GM12872 (cell line): ENCODE data around the gene PAX7.

ENCODE experiments used
- TF ChIP-seq, protein P1 (sequence below): IDR thresholded peaks from 3 replicates; pipeline ENCODE4 v1.5.1; 2011; ENCODE audit warnings: low read depth, mild to moderate bottlenecking, low read length, moderate library complexity; ENCODE audit not compliant: insufficient read depth

The PAX7 gene

DNA sequence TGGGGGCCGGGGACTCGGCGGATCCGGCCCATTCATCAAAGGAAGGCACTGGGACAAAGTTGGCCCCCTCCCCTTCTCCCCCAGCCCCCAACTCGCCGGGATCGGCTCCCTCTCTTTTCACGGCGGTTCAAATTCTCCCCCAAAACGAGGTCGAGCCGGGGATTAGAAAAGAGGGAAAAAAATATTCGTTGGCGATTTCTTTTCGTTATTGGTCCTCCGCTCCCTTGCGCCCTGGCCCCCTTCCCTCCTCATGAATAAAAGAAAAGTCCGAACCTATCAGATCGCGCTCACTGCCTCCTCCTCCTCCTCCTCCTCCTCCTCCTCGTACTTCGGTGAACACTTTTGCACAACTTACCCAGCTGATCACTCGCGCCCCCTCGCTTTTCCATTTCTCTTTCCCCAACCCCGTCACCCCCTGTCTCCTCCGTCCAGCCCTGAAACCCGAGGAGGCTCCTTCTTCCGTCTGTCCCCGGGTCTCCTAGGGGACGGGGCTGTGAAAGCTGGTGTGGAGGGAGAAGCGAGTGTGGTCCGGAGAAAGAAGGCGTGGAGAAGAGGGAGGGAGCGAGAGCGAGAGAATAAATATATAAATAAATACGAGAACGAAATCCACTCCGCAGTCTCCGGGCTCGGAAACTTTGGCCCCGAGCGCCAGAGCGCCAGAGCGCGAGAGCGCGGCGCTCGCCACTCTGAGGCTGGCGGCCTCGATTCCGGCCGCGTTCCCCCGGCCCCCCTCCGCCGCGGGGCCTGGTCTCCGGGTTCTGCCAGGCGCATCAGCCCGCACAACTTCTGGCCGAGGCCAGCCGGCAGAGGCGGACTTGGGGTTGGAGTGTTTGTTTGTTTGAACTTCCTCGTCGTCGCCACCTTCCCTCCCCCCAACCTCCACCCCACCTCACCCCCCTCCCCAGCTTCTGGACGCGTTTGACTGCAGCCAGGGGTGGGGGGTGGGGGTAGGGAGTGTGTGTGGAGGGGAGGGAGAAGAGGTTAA lies at the start of gene PAX7:
PAX7 (plus strand) TSS at position 336 of the 985 bp plus-strand sequence. CDS start 758 bp downstream, outside the sequence.
- TF ChIP-seq, protein P1, sequence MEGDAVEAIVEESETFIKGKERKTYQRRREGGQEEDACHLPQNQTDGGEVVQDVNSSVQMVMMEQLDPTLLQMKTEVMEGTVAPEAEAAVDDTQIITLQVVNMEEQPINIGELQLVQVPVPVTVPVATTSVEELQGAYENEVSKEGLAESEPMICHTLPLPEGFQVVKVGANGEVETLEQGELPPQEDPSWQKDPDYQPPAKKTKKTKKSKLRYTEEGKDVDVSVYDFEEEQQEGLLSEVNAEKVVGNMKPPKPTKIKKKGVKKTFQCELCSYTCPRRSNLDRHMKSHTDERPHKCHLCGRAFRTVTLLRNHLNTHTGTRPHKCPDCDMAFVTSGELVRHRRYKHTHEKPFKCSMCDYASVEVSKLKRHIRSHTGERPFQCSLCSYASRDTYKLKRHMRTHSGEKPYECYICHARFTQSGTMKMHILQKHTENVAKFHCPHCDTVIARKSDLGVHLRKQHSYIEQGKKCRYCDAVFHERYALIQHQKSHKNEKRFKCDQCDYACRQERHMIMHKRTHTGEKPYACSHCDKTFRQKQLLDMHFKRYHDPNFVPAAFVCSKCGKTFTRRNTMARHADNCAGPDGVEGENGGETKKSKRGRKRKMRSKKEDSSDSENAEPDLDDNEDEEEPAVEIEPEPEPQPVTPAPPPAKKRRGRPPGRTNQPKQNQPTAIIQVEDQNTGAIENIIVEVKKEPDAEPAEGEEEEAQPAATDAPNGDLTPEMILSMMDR, result no peak

DNA sequence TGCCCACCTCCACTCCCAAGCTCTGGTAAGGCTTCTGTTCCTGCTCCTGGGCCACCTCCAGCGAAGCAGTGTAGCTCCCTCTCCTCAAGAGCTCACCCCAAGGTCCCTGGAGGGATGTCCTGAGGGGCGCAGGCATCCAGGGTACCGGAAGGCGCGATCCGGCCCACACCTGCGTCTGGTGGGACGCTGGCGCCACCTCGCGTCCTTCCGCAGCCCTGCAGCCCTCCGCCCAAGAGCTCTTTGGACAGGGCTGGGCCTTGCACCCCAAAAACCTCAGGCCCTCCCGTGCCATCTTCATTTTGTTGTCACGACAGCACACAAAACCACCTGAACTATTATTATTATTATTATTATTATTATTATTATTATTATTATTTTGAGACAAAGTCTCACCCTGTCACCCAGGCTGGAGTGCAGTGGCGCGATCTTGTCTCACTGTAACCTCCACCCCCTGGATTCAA lies 49.2 kb upstream of the PAX7 start:
- TF ChIP-seq, protein P1, result peak; percentile 84

DNA sequence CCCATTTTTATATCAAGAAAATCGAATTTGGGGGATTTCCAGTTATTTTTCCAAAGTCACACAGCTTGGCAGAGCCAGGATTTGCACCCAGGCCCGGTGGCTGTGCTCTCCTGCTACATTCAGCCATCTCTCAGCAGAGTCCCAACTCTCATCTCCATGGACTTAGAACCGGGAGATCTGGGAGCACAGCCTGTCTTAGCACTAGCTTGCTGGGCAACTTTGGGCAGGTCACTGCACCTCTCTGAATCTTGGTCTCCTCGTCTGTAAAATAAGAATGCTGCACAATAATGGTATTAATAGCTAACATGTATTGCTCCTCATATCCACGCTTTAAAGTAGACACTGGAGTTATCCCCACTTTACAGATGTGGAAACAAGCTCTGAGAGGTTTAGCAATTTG lies 47.8 kb upstream of the PAX7 start:
- TF ChIP-seq, protein P1, result no peak

DNA sequence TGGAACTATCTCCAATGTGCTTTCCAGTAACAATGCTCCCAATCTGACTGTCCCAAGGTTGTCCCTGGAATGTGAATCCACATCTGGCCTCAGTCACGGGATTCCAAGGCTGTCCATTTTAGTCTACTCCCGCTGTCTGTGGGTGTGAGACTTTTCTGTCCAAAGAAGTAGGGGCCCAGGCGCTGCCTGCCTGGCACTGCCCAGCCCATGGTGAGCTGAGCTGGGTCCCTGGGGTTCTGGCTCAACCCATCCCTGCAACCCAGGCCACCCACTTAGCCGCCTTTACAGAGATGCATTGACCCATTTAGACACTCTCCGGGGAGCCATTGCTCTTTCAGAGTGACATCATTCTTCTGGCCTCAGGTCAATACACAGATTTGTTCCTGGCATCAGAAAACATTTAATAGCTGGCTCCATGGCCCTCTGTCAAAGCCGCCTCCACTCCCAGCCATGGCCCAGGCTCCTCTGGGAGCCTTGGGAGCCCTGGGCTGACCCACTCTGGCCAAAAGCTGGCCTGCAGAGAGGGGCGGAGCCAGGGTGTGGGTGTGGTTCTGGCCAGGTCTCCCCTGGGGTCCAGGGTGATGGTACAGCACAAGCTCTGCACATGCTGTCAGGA lies 47.2 kb upstream of the PAX7 start:
- TF ChIP-seq, protein P1, result no peak

DNA sequence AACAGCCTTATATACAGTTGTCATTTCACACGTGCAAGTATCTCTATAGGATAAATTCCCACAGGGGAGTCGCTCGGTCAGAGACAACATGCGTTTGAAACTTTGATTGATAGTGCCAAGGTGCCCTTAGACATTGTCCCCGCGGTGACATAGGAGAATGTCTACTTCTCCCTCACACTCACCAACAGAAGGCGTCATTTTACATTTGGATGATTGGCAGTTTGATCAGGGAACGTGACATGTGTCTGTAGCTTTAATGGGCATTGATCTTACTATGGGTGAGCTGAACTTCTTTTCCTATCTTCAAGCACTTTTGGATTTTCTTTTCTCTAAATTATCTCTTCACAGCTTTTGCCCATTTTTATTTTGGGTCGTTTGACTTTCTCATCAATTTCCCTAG lies 42.6 kb upstream of the PAX7 start:
- TF ChIP-seq, protein P1, result no peak

DNA sequence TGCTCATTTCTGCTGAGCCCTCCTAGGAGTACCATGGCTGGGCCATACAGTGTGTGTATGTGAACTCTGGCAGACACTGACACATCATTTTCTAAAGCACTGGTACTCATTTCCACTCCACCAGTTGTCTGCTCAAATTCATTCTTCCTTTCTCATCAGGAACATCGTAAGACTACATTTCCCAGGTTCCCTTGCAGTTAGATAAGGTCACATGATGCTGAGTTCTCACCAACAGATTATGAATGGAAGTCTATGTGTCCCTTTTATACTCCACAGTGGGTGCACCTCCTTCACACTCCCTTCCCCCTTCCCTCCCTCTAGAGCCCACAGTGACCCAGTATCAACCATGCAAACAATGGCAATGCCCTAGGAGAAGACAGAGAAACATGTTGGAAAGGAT lies 38.3 kb upstream of the PAX7 start:
- TF ChIP-seq, protein P1, result no peak

DNA sequence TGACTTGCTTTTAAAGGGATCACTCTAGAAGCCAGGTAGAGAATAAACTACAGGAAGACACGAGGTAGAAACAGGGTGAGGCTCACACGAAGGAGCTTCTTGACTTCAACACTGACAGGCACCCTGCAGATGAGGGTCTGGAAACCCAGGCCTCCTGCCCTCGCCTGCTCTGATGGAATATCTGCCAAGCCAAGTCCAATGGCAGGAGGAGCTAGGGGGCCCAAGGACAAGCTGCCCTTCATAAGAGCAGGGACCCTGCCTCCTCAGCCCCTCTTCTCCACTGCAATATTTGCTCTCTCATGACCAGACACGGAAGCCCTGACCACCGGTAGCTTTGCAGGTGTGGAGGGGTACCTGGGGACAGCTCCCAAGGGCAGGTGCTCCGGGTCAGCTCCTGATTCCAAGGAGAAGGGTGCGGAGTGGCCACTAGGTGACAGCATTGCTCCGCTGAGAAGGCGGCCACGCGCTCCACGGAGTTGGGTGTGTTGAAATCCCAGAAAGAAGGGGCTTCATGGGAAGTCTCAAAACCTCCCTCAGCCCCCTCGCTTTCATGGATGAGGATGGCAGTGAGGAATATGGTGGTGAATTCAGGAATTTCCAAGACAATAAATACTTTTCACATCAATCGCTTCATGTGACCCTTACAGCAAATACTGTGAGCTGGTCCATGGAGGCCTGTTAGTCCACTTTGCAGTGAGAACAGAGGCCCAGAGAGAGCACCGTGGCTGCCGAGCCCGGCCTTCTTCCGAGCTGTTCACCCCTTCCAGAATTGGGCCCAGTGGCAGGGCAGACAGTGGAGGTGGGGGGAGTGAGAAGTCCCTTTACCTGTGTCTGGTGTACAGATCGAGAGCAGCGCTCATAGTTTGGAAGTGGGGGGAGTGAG lies 33.2 kb upstream of the PAX7 start:
- TF ChIP-seq, protein P1, result peak; percentile 96
